HG03139 (cell line): ENCODE results near the gene ALKBH2.
A peak's percentile ranks its signal among the peaks of the same experiment; 100 is the strongest.

Experiments
- ATAC-seq: cut with Tn5 transposase; IDR thresholded peaks from one replicate; pipeline ENCODE4 v1.9.1; 2021; ENCODE audit not compliant: unreplicated experiment

ALKBH2 gene

GRCh38 chr12:109114644-109115043 is 21.4 kb upstream of the ALKBH2 start:
- ATAC-seq = no peak

- ATAC-seq = no peak
Observed at GRCh38 chr12:109113661-109114321, 20.5 kb upstream of the ALKBH2 start.

- ATAC-seq = no peak
Observed at GRCh38 chr12:109112720-109113465, 19.6 kb upstream of the ALKBH2 start.

GRCh38 chr12:109110988-109111495 is 17.8 kb upstream of the ALKBH2 start:
- ATAC-seq = no peak

- ATAC-seq = no peak
Observed at GRCh38 chr12:109109746-109110350, 16.6 kb upstream of the ALKBH2 start.

GRCh38 chr12:109105176-109105575 is 11.9 kb upstream of the ALKBH2 start:
- ATAC-seq = no peak

GRCh38 chr12:109102491-109102890 is 9.2 kb upstream of the ALKBH2 start:
- no peak for ATAC-seq

- ATAC-seq = no peak
Observed at GRCh38 chr12:109100741-109101140, 7.5 kb upstream of the ALKBH2 start.

GRCh38 chr12:109099431-109100020 is 6.3 kb upstream of the ALKBH2 start:
- ATAC-seq = no peak

GRCh38 chr12:109098651-109099050 is 5.4 kb upstream of the ALKBH2 start:
- no peak for ATAC-seq

GRCh38 chr12:109098183-109098604 is 4.9 kb upstream of the ALKBH2 start:
- ATAC-seq = peak; percentile 24

- ATAC-seq = peak; percentile 87
Observed at GRCh38 chr12:109097435-109098182, 4.3 kb upstream of the ALKBH2 start, which contains the start of gene UNG. Gene UNG, plus strand, starts transcription at chr12:109097597. Its CDS starts 83 bp downstream, at chr12:109097680.

GRCh38 chr12:109097140-109097434 is 3.8 kb upstream of the ALKBH2 start:
- no peak for ATAC-seq

GRCh38 chr12:109092497-109093021 is 713 bp downstream of the ALKBH2 start:
- ATAC-seq = no peak

GRCh38 chr12:109089683-109090082 is 3.6 kb downstream of the ALKBH2 start:
- no peak for ATAC-seq

GRCh38 chr12:109088818-109089217 is 4.5 kb downstream of the ALKBH2 start:
- ATAC-seq = no peak

GRCh38 chr12:109087250-109087649 is 6.0 kb downstream of the ALKBH2 start:
- ATAC-seq = no peak

- no peak for ATAC-seq
Observed at GRCh38 chr12:109085590-109085989, 7.7 kb downstream of the ALKBH2 start.

GRCh38 chr12:109084425-109084824 is 8.8 kb downstream of the ALKBH2 start:
- no peak for ATAC-seq

- no peak for ATAC-seq
Observed at GRCh38 chr12:109082751-109083150, 10.5 kb downstream of the ALKBH2 start.

- ATAC-seq = no peak
Observed at GRCh38 chr12:109074866-109075265, 18.4 kb downstream of the ALKBH2 start.
